Activated T-cell treated with anti-CD3 and anti-CD28 coated beads, Interleukin-2, amount 50 U/mL, for 48 hours (primary cell): ENCODE measurements around the gene SELL.
"Not testable (repeated sequence)": the region's sequence is repeated elsewhere in the genome, so short reads cannot be mapped to it uniquely, and the experiment has no call there.

ENCODE experiments used
- DNase-seq, 2 experiments: peaks; one replicate each; pipeline ENCODE4 v3.0.0-alpha.2; 2020

Gene SELL

DNA sequence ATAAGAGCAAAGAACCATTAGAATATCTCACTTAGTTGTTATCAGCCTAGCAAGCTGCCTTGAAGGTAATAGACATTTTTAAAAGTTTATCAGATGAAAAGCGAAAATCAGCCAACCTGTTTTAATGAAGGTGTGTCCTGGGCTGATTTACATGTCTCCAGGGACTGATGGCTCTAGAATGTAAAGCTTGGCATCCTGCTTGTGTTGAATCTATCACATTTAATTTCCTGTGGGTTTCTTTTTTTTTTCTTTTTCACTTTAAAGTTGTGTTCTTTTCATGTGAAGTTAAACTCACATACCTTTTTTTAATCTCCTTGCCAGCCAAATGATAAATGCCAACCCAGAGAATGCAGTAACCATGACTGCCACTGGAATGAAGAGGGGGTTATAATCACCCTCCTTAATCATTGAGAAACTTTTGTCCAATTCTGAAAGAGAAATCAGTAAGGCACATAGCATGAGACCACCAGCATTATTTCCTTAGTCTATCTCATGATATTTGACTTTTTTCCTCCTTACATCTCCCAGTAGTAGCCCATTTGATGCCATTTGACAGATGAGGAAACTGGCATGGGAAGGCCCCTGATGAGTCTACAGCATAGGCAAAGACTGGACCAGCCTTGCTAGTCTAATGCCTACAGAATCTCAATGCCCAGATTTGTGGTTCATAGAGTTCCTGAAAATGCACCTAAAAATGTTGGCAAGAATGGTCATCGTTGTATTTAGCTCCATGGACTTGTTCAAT is 10.0 kb downstream of the SELL start:
- DNase-seq = no peak

GRCh38 chr1:169699707-169700106 is 11.7 kb downstream of the SELL start:
- no peak for DNase-seq

- peak in 1 of 2 experiments; percentile 33 for DNase-seq
Measured at GRCh38 chr1:169698976-169699375, 12.4 kb downstream of the SELL start.

DNA sequence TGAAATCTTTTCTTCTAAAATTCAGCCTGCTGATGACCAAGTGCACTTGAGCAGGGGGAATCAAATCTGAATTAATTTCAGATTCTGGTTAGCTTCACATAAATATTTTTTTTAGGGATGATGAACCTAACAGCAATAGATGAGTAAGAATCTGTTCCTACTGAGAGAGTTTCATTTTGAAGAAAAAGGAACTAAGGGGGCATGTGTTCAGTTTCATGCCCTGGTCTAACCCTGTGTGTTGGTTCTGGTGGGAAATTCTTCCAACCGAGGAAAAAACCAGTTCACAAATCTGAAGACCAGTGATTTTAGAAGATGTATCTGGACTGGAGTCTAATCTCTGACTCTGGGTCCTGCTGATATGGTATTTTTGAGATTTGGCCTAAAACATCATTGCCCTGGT is 13.7 kb downstream of the SELL start:
- DNase-seq = peak in 1 of 2 experiments; percentile 25

- DNase-seq = no peak
Measured at GRCh38 chr1:169696273-169697100, 14.9 kb downstream of the SELL start.

DNA sequence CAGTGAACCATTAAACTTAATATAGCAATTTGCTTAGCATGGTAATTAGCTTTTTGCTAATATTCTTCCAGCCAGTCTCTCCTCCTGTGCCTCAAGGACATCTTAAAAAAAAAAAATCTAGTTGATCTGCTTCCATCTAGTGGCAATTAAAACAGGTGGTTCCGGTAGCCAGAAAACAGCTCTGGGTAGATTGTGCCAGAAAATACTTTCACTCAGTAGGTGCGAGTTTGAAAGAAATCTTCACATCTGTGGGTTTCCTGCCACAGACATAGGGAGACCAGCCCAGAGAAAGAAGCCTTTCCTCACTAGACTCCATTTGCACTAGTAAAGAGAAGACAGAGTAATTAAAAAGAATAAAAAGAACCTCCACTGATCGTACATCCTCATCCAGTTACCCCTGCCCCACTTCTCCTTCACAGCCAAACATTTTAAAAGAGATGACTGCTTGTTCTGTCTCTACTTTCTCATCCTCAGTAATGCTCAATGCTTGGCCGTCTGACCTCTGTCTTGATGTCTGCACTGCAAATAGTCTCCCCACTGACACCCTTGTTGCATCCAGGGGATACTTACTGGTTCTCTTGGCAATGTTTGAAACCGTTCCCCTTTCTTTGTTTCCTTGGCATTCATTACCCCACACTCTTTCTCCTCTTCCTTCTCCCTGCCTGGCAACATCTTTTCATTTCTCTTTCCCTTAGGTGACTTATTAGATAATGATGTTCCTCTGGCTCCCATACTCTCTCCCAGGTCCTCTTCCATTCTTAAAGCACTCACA is 16.9 kb downstream of the SELL start:
- DNase-seq = peak in 1 of 2 experiments; percentile 34

DNA sequence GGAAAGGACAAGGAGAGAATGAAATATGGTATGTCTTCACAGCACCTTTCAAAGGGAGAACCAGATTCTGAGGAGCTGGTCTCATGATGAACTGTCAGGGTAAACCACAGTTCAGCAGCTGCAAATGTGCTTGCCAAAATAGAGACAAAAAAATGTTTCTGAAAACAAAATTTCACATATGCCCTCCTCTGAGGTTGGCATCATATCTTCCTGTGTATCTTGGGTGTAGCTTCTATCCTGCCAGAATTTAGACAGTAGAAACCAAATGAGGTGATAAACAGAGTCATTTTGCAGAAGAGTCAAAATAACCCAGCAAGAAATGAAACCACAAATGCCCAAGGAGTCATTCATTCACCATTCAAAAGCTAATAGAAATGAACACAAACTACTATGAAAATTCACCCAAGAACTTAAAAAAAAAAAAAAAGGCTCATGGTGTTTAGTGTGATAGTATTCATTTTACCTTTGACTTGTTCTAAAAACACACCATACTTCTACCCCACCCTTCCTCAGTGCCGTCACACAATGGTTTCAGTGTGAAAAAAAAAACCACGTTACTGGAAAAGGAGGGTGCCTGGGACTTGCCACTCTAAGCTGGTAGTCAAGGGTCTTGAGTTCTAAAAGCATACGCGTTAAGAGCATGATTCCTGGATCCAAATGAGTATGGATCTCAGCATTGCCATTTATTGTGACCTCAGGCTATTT is 18.5 kb downstream of the SELL start:
- DNase-seq = peak in 1 of 2 experiments; percentile 48

GRCh38 chr1:169690489-169690888 is 20.9 kb downstream of the SELL start:
- no peak for DNase-seq

GRCh38 chr1:169689395-169689794 is 22.0 kb downstream of the SELL start:
- no peak for DNase-seq

DNA sequence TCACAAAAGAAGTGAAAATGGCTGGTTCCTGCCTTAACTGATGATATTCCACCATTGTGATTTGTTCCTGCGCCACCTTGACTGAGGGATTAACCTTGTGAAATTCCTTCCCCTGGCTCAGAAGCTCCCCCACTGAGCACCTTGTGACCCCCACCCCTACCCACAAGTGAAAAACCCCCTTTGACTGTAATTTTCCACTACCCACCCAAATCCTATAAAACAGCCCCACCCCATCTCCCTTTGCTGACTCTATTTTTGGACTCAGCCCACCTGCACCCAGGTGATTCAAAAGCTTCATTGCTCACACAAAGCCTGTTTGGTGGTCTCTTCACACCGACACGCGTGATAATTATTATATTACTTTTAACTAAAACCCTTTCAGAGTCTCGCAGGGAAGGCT is 23.0 kb downstream of the SELL start:
- DNase-seq = not testable (repeated sequence)

DNA sequence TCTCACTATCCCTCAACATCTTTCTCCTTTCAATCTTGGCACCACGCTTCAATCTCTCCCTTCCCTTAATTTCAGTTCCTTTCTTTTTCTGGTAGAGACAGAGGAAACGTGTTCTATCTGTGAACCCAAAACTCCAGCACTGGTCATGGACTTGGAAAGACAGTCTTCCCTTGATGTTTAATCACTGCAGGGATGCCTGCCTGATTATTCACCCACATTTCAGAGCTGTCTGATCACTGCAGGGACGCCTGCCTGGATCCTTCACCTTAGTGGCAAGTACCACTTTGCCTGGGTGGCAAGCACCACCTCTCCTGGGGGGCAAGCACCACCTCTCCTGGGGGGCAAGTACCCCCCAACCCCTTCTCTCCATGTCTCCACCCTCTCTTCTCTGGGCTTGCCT is 27.8 kb downstream of the SELL start:
- no peak for DNase-seq

- not testable (repeated sequence) for DNase-seq
Measured at GRCh38 chr1:169683168-169683567, 28.3 kb downstream of the SELL start.

DNA sequence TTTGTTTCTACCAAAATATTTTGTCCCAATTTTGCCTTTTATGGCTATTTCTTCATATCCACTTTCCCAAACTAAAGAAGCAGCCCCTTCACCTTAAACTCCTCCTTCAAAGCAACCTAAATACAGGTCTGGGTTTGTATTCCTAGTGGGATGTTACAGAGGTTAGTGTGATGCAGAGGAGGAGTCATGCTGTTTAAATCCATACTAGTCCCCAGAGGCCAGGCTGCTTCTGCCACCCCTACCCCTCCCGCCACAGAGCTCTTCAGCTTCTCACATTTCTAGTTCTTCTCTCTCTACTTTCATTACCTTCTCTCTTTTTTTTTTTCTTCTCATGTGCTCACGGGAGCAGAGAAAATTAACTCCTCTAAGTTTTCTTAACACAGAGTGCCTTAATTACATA is 29.3 kb downstream of the SELL start:
- no peak for DNase-seq

DNA sequence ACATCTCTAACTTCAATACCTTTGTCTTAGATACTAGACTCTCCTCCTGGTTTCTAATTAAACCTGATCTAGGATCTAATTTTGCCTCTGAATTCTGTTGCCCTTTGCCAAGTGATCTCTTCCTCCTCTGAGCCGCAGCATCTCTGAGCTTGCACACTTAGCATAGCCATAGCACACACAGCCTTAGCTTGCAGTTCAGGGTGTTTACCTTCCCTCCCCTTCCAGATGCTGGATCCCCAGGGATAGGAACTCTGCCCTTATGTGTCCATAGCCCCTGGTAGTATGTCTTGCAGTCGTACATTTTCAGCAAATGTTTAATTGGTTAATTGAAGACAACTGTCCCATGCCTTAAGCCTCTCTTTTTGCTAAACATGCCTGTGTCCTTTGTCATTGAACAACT is 30.3 kb downstream of the SELL start:
- no peak for DNase-seq

DNA sequence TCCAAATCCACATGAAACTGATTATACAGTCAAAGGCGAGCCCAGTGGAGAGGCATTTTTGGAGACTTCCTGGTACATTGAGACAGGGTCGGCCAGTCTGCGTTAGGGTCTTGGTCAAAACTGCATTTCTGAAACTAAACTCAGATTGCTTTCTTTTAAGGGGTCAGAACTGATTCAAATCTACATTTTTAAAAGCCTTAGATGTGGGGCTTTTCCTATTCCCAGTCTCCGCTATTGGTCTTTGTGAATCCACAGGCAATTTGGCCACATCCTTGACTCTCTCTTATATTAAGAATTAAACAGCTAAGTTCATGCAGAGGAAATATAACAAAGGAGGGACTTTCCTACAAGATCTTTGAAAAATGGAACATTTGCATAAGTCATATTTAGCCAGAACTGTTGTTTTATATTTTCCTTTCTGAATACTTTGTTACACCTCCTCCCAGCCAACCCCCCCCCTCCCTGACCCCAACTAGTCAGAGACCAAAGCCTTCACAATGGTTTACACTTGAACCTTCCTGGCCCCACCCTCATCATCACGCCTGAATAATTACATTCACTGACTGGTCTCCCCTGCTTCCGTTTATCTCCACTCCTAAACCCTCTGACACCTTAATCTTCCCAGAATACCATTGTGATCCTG is 30.9 kb downstream of the SELL start:
- peak in 1 of 2 experiments; percentile 64 for DNase-seq

GRCh38 chr1:169679692-169680091 is 31.7 kb downstream of the SELL start:
- DNase-seq = no peak

GRCh38 chr1:169676001-169676400 is 35.4 kb downstream of the SELL start:
- no peak for DNase-seq

DNA sequence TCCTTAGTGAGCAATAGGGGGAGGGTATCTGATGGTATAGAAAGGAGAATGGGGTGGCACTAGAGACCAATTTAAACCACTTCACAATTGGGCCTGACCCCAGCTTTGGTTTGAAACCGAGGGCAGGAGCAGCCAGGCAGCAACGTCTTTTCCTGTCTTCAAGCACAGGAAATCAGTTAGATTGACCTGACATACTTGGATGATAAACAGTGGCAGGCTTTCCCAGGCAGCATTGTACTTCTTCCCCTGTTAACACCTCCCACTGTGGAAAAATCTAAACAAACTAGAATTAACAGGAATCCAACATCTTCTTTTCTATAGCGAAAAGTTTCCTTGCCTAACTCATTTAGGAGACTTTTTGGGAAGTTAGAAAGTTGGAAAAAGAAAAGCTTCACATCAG is 40.6 kb downstream of the SELL start:
- DNase-seq = no peak

GRCh38 chr1:169670244-169670643 is 41.2 kb downstream of the SELL start:
- not testable (repeated sequence) for DNase-seq

DNA sequence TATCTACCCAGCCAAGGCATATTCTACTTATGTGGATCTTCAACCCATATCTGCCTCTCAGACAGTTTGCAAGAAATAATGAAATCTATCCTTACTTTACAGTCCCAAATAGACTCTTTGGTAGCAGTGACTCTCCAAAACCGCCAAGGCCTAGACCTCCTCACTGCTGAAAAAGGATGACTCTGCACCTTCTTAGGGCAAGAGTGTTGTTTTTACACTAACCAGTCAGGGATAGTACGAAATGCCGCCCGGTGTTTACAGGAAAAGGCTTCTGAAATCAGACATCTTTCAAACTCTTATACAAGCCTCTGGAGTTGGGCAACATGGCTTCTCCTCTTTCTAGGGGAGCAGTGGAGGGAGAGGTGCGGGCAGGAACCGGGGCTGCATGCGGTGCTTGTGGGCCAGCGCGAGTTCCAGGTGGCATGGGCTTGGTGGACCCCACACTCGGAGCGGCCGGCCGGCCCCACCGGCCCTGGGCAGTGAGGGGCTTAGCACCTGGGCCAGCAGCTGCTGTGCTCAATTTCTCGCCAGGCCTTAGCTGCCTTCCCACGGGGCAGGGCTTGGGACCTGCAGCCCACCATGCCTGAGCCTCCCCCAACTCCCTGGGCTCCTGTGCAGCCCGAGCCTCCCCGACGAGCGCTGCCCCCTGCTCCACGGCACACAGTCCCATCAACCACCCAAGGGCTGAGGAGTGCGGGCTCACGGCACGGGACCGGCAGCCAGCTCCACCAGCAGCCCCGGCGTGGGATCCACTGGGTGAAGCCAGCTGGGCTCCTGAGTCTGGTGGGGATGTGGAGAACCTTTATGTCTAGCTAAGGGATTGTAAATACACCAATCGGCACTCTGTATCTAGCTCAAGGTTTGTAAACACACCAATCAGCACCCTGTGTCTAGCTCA is 43.5 kb downstream of the SELL start:
- DNase-seq = not testable (repeated sequence)

DNA sequence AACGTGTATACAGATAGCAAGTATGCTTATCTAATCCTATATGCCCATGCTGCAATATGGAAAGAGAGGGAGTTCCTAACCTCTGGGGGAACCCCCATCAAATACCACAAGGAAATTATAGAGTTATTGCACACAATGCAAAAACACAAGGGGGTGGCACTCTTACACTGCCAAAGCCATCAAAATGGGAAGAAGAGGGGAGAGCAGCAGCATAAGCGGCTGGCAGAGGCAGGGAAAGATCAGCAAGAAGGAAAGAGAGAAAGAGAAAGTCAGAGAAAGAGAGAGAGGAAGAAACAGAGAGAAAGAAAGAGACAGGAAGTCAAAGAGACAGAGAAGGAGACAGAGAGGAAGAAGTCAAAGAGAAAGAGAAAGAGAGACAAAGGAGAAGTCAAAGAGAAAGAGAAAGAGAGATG is 44.2 kb downstream of the SELL start:
- not testable (repeated sequence) for DNase-seq
